Natural killer cell (primary cell): ENCODE measurements around the gene RAPSN. TPM values are rescaled to one million over a fixed set of nuclear protein-coding genes. Genes with fewer than 3 reads are reported as not detected.

Experiments used
- ATAC-seq, 3 donors: fragments of 150-1000 bp in 2 of 3; fragments of 200-7000 bp in 1 of 3; cut with Tn5 transposase; 1 replicate in 1 of 3; 2 replicates in 2 of 3; pipeline ENCODE4 v1.10.0; 2021; ENCODE audit warnings: mild to moderate bottlenecking in 2 of 3, moderate library complexity in 2 of 3
- DNase-seq, 2 donors: peaks; one replicate each; pipeline versions ENCODE4 v3.0.0 to v3.0.0-alpha.2; 2013 to 2021; ENCODE audit warnings: mixed read lengths in 1 of 2
- H3K27ac ChIP-seq: one replicate; pipeline ENCODE4 v1.5.1; 2013; ENCODE audit warnings: mild to moderate bottlenecking, low read length
- H3K27me3 ChIP-seq: one replicate; pipeline ENCODE4 v1.6.1; 2013; ENCODE audit warnings: low read length; ENCODE audit not compliant: control insufficient read depth, insufficient read depth
- H3K36me3 ChIP-seq: one replicate; pipeline ENCODE4 v1.6.1; 2013; ENCODE audit warnings: low read length; ENCODE audit not compliant: control insufficient read depth, insufficient read depth
- H3K4me1 ChIP-seq: one replicate; pipeline ENCODE4 v1.6.1; 2013; ENCODE audit warnings: low read length; ENCODE audit not compliant: control insufficient read depth, insufficient read depth
- H3K4me3 ChIP-seq: one replicate; pipeline ENCODE4 v1.5.1; 2013; ENCODE audit warnings: low read length
- H3K9me3 ChIP-seq: one replicate; pipeline ENCODE4 v1.6.1; 2013; ENCODE audit warnings: low read length; ENCODE audit not compliant: control insufficient read depth, insufficient read depth
- H3K27ac Mint-ChIP-seq, 2 donors: one replicate each; pipeline ENCODE4 v1.8.0; 2022; ENCODE audit warnings: mild to moderate bottlenecking in 2 of 2, mixed read lengths in 2 of 2, moderate library complexity in 1 of 2
- H3K27me3 Mint-ChIP-seq, 2 donors: one replicate each; pipeline ENCODE4 v1.8.0; 2022; ENCODE audit warnings: low read depth in 2 of 2, mixed read lengths in 2 of 2
- H3K36me3 Mint-ChIP-seq: one replicate; pipeline ENCODE4 v1.8.0; 2022; ENCODE audit warnings: mixed read lengths
- H3K4me1 Mint-ChIP-seq, 2 donors: one replicate each; pipeline ENCODE4 v1.8.0; 2022; ENCODE audit warnings: mixed read lengths in 2 of 2
- H3K4me3 Mint-ChIP-seq: one replicate; pipeline ENCODE4 v1.8.0; 2022; ENCODE audit warnings: mild to moderate bottlenecking, moderate library complexity, mixed read lengths
- H3K9me3 Mint-ChIP-seq, 2 donors: one replicate each; pipeline ENCODE4 v1.8.0; 2022; ENCODE audit warnings: mixed read lengths in 2 of 2
- WGBS: methylation state at CpG from one replicate; pipeline ENCODE4 v1.1.7; 2013; ENCODE audit warnings: missing lambda C conversion rate; ENCODE audit not compliant: insufficient coverage; 5-methylcytosine and 5-hydroxymethylcytosine counted together
- intact Hi-C: fragments of 100-400 bp; cut with micrococcal nuclease; formaldehyde crosslinking; loops from one replicate; pipeline ENCODE4 v1.14.2; 2022
- total RNA-seq, 4 donors: library from RNA; stranded (reverse); fragments of 120-200 nt in 1 of 4; gene quantifications; one replicate each; pipeline versions ENCODE4 v1.2.3 to v1.2.4, GENCODE V29; 2013 to 2022
- TF ChIP-seq, protein P1 (sequence below): fragments of 200-600 bp; IDR thresholded peaks from one replicate; pipeline ENCODE4 v1.8.0; 2022; ENCODE audit warnings: antibody characterized with exemption

RAPSN gene
- total RNA-seq, 3 donors from 2014 or later (not counting 1 experiment from before 2014, with no cell fraction given) = 1.6 to 2.2 (median 1.7) TPM

DNA sequence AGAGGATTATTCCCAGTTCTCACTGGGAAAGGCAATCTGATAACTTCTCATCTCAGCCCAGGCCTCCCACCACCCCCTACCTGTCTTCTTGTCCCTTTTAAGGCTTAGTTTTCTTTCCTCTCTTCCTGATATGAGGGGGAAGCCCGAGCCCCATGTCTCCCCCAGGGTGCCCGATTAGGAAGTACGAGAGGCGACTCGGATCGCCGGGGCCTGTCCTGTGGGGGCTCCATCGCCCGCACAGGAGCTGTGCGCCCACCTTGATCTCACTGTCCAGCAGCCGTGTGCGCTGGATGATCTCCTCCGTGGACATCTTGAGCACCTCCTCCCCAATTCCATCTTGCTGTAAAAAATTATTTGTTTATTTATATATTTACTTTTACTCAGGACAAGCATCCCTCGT is 23.3 kb downstream of the RAPSN start:
- Histone ChIP-seq H3K27ac (peak overlapping the region; percentile 81), H3K4me3 (peak overlapping the region; percentile 90), H3K36me3 (peaks cover 31% of the 10 kb centered on the region), H3K27me3 (no peaks in the 10 kb centered on the region), H3K4me1 (peaks cover 14% of the 10 kb centered on the region), H3K9me3 (no peaks in the 10 kb centered on the region)
- Mint-ChIP-seq H3K27ac (peak overlapping the region; percentile 94 to 99), H3K4me3 (peak overlapping the region; percentile 100), H3K36me3 (no peaks in the 10 kb centered on the region), H3K27me3 (no peaks in the 10 kb centered on the region), H3K9me3 (no peaks in the 10 kb centered on the region), H3K4me1 (peaks cover 27 to 28% of the 10 kb centered on the region in 2 donors)
- ATAC-seq (no peak), DNase-seq (peak in 1 of 2 donors; percentile 34)
- 1% methylated on average over 13 of the region's 14 CpGs for WGBS
- intact Hi-C loops = loop anchor here (1.0 kb wide), 1 partner anchor 17 kb away; the partner anchor contains the start of gene SLC39A13
- TF ChIP-seq, protein P1, sequence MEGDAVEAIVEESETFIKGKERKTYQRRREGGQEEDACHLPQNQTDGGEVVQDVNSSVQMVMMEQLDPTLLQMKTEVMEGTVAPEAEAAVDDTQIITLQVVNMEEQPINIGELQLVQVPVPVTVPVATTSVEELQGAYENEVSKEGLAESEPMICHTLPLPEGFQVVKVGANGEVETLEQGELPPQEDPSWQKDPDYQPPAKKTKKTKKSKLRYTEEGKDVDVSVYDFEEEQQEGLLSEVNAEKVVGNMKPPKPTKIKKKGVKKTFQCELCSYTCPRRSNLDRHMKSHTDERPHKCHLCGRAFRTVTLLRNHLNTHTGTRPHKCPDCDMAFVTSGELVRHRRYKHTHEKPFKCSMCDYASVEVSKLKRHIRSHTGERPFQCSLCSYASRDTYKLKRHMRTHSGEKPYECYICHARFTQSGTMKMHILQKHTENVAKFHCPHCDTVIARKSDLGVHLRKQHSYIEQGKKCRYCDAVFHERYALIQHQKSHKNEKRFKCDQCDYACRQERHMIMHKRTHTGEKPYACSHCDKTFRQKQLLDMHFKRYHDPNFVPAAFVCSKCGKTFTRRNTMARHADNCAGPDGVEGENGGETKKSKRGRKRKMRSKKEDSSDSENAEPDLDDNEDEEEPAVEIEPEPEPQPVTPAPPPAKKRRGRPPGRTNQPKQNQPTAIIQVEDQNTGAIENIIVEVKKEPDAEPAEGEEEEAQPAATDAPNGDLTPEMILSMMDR = no peak

DNA sequence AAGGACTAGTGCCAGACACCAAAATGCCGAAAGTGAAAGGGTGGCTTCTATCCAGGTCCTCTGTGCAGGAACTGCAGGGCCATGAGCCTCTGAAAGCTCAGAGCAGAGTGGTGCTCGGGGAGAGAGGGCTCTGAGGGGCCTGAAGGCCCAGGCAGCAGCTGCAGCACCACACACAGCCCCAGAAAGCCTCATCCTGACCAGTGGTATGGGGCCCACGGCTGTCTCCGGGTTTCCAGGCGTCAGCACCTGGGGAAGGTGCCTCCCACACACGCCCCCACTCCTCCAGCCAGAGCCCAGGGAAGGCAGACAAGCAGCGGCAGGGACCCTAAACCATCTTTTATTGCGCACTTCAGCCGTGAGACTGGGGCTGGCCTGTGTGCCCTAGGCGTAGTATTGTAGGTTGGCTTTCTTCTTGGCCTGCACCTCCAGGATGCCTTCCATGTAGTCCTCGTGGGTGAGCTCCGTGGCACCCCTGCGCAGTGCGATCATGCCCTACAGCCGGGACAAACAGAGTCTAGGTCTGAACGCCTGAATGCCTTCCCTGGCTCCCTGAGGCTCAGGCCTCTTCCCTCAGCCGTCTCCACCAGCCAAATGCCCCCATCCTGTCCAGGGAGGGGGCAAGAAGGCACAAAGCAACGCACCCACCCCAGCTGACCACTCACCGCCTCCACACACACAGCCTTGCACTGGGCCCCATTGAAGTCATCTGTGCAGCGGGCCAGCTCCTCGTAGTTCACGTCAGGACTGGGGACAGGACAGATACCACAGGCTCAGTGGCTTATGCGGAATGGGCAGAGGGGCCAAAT is 30.3 kb downstream of the RAPSN start:
- no peak overlapping the region for H3K4me3 ChIP-seq
- intact Hi-C loops = no loop called here
- H3K27me3 ChIP-seq = no peaks in the 10 kb centered on the region
- DNase-seq = no peak
- no peaks in the 10 kb centered on the region for H3K4me1 ChIP-seq
- Mint-ChIP-seq H3K4me1 (peaks cover 0 to 19% of the 10 kb centered on the region in 2 donors), H3K27me3 (no peaks in the 10 kb centered on the region), H3K4me3 (no peak overlapping the region), H3K36me3 (no peaks in the 10 kb centered on the region), H3K9me3 (no peaks in the 10 kb centered on the region), H3K27ac (peak overlapping the region; percentile 36 to 74)
- H3K9me3 ChIP-seq = no peaks in the 10 kb centered on the region
- no peak overlapping the region for H3K27ac ChIP-seq
- WGBS = 95% methylated on average over 23 of the region's 23 CpGs
- ATAC-seq = no peak
- TF ChIP-seq, protein P1 = no peak
- H3K36me3 ChIP-seq = peaks cover 57% of the 10 kb centered on the region

DNA sequence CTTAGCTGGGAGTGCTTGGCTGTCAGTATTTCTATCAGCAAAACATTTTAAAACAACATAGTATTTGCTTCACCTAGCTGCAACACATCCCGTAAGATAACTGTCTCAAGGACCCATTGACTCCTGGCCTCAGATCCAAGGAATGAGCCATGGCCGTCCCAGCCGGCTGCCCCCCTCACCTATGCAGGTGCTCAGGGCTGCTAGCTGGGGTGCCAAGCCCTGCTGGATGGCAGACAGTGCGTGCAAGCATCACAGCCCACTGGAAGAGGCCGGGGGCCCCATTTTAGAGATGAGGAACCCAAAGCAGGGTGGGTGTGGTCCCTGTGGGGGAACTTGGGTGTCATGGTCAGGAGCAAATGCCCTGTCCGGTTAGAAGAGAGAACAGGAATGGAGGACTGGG is 31.2 kb downstream of the RAPSN start:
- WGBS = 92% methylated on average over 6 of the region's 6 CpGs
- intact Hi-C loops = no loop called here
- H3K27ac ChIP-seq = no peak overlapping the region
- peaks cover 56% of the 10 kb centered on the region for H3K36me3 ChIP-seq
- no peak overlapping the region for H3K4me3 Mint-ChIP-seq
- H3K4me1 Mint-ChIP-seq = peaks cover 0 to 19% of the 10 kb centered on the region in 2 donors
- no peaks in the 10 kb centered on the region for H3K36me3 Mint-ChIP-seq
- H3K9me3 Mint-ChIP-seq = no peaks in the 10 kb centered on the region
- TF ChIP-seq, protein P1 = no peak
- peak overlapping the region; percentile 36 to 74 for H3K27ac Mint-ChIP-seq
- H3K4me3 ChIP-seq = no peak overlapping the region
- H3K4me1 ChIP-seq = no peaks in the 10 kb centered on the region
- DNase-seq = no peak
- H3K27me3 Mint-ChIP-seq = no peaks in the 10 kb centered on the region
- no peak for ATAC-seq
- H3K27me3 ChIP-seq = no peaks in the 10 kb centered on the region
- H3K9me3 ChIP-seq = no peaks in the 10 kb centered on the region
